NCI-H2227 (cell line): ENCODE measurements around the gene NCAPH2.
"Not testable (repeated sequence)": the region's sequence is repeated elsewhere in the genome, so short reads cannot be mapped to it uniquely, and the experiment has no call there.

ENCODE experiments used
- DNase-seq: peaks from one replicate; lab custom pipeline; 2025; ENCODE audit not compliant: unreplicated experiment; lab: John Stamatoyannopoulos, UW

NCAPH2 gene

GRCh38 chr22:50516891-50517290, 8.9 kb downstream of the NCAPH2 start:
- DNase-seq: no peak

- no peak for DNase-seq
Measured at GRCh38 chr22:50517495-50518260, 9.7 kb downstream of the NCAPH2 start.

GRCh38 chr22:50518606-50519005, 10.6 kb downstream of the NCAPH2 start:
- no peak for DNase-seq

- no peak for DNase-seq
Measured at GRCh38 chr22:50519151-50519550, 11.1 kb downstream of the NCAPH2 start.

- DNase-seq: not testable (repeated sequence)
Measured at GRCh38 chr22:50520184-50520583, 12.2 kb downstream of the NCAPH2 start.

GRCh38 chr22:50520826-50521453, 12.9 kb downstream of the NCAPH2 start:
- DNase-seq: no peak

- DNase-seq: no peak
Measured at GRCh38 chr22:50521710-50522109, 13.7 kb downstream of the NCAPH2 start.

GRCh38 chr22:50522208-50522805, 14.3 kb downstream of the NCAPH2 start:
- no peak for DNase-seq

- DNase-seq: no peak
Measured at GRCh38 chr22:50522806-50523438, 14.9 kb downstream of the NCAPH2 start.

GRCh38 chr22:50523458-50523805, 15.4 kb downstream of the NCAPH2 start:
- no peak for DNase-seq

- no peak for DNase-seq
Measured at GRCh38 chr22:50523806-50524675, 16.0 kb downstream of the NCAPH2 start.

- DNase-seq: no peak
Measured at GRCh38 chr22:50524676-50525103, 16.7 kb downstream of the NCAPH2 start.

- DNase-seq: peak; percentile 96
Measured at GRCh38 chr22:50525104-50525857, 17.3 kb downstream of the NCAPH2 start, which contains the start of gene SCO2. Gene SCO2 (minus strand): TSS chr22:50525598. CDS start chr22:50524411, 1,187 bp downstream.

GRCh38 chr22:50525858-50526107, 17.8 kb downstream of the NCAPH2 start:
- DNase-seq: no peak

GRCh38 chr22:50526108-50526833, 18.2 kb downstream of the NCAPH2 start:
- DNase-seq: peak; percentile 80

GRCh38 chr22:50526834-50527801, 19.1 kb downstream of the NCAPH2 start:
- no peak for DNase-seq

- DNase-seq: no peak
Measured at GRCh38 chr22:50527921-50528681, 20.1 kb downstream of the NCAPH2 start.
